HCT116 (cell line): ENCODE data around the gene GAPDH. TPM values are rescaled to one million over a fixed set of nuclear protein-coding genes. Genes with fewer than 3 reads are reported as not detected.

ENCODE experiments used
- ATAC-seq: fragments of 200-7000 bp; cut with Tn5 transposase; 2 replicates; pipeline ENCODE4 v1.9.1; 2020; ENCODE audit warnings: mild to moderate bottlenecking, moderate library complexity
- BruUV-seq: library from RNA; stranded (reverse); fragments of 400-500 nt; replicated peaks from 2 replicates; lab custom pipeline; 2021; lab: Mats Ljungman, UMichigan
- CTCF ChIA-PET: fragments of 300-600 bp; sonication (Branson Sonifier 250); formaldehyde crosslinking; loops from one replicate; lab custom pipeline; 2021; ENCODE audit warnings: antibody characterized with exemption; lab: Charles Lee
- POLR2A ChIA-PET: fragments of 300-600, 350-600 bp; sonication (Branson Sonifier 250); formaldehyde crosslinking; loops from one replicate; lab custom pipeline; 2021; ENCODE audit warnings: antibody characterized with exemption; lab: Charles Lee
- RAD21 ChIA-PET, 2 experiments: fragments of 300-600 bp; sonication (Branson Sonifier 250); formaldehyde crosslinking; loops; one replicate each; lab custom pipeline; 2023; ENCODE audit warnings: low total read pairs in 2 of 2; ENCODE audit not compliant: uncharacterized antibody in 2 of 2, unreplicated experiment in 2 of 2, low non-redundant PET in 1 of 2; lab: Charles Lee
- DNase-seq: peaks from one replicate; pipeline ENCODE4 v3.0.0-alpha.2; 2010; ENCODE audit warnings: low read depth, low spot score
- H2AFZ ChIP-seq: fragments of 200-600 bp; shearing (Covaris generic), sonication (generic); 2 replicates; pipeline ENCODE4 v1.6.1; 2017; ENCODE audit warnings: low read depth, mixed run types, mixed read lengths, antibody characterized with exemption, low read length; ENCODE audit not compliant: poor library complexity, severe bottlenecking
- H3K27ac ChIP-seq: 2 replicates; pipeline ENCODE4 v1.5.1; 2012; ENCODE audit warnings: low read depth, low read length
- H3K27me3 ChIP-seq: fragments of 200-600 bp; sonication (generic); 2 replicates; pipeline ENCODE4 v1.6.1; 2016; ENCODE audit warnings: mixed run types, low read length, mixed read lengths; ENCODE audit not compliant: insufficient read depth
- H3K36me3 ChIP-seq, 2 experiments: fragments of 200-500 bp in 1 of 2; fragments of 200-600 bp in 1 of 2; sonication (Bioruptor generic) in 1 of 2; sonication (generic) in 1 of 2; 2 replicates each; pipeline versions ENCODE4 v1.5.1 to v1.6.1; 2014 to 2016; ENCODE audit warnings: low read length in 2 of 2, inconsistent platforms in 1 of 2, mixed read lengths in 1 of 2, mixed run types in 1 of 2; ENCODE audit not compliant: insufficient read depth in 2 of 2, control insufficient read depth in 1 of 2
- H3K4me1 ChIP-seq, 2 experiments: fragments of 200-600 bp in 1 of 2; sonication (generic) in 1 of 2; 2 replicates each; pipeline versions ENCODE4 v1.5.1 to v1.6.1; 2012 to 2017; ENCODE audit warnings: low read length in 2 of 2, inconsistent platforms in 1 of 2, mild to moderate bottlenecking in 1 of 2, mixed read lengths in 1 of 2, mixed run types in 1 of 2, moderate library complexity in 1 of 2; ENCODE audit not compliant: insufficient read depth in 2 of 2, control insufficient read depth in 1 of 2
- H3K4me2 ChIP-seq: fragments of 200-600 bp; sonication (generic); 2 replicates; pipeline ENCODE4 v1.6.1; 2017; ENCODE audit warnings: mixed run types, low read length, mixed read lengths
- H3K4me3 ChIP-seq, 2 experiments: fragments of 200-600 bp in 1 of 2; sonication (generic) in 1 of 2; replicated peaks in 1 of 2; 2 replicates each; pipeline ENCODE4 v1.5.1; 2011 to 2016; ENCODE audit warnings: low read length in 2 of 2, control low read depth in 1 of 2, low read depth in 1 of 2, mild to moderate bottlenecking in 1 of 2, mixed read lengths in 1 of 2, mixed run types in 1 of 2
- H3K79me2 ChIP-seq: fragments of 200-600 bp; sonication (generic); 2 replicates; pipeline ENCODE4 v1.6.1; 2017; ENCODE audit warnings: mild to moderate bottlenecking, mixed run types, low read length, moderate library complexity, mixed read lengths; ENCODE audit not compliant: insufficient read depth
- H3K9ac ChIP-seq: fragments of 200-600 bp; sonication (generic); 2 replicates; pipeline ENCODE4 v1.6.1; 2016; ENCODE audit warnings: low read length, mixed read lengths
- H3K9me2 ChIP-seq: fragments of 200-600 bp; sonication (generic), shearing (Covaris generic); 2 replicates; pipeline ENCODE4 v1.6.1; 2017; ENCODE audit warnings: mixed run types, mild to moderate bottlenecking, moderate library complexity; ENCODE audit not compliant: insufficient read depth
- H3K9me3 ChIP-seq, 2 experiments: fragments of 200-500 bp in 1 of 2; fragments of 200-600 bp in 1 of 2; sonication (Bioruptor generic) in 1 of 2; sonication (generic) in 1 of 2; 2 replicates each; pipeline ENCODE4 v1.6.1; 2014 to 2017; ENCODE audit warnings: low read length in 2 of 2, mixed read lengths in 2 of 2, inconsistent platforms in 1 of 2, low read depth in 1 of 2, mild to moderate bottlenecking in 1 of 2, mixed run types in 1 of 2, moderate library complexity in 1 of 2; ENCODE audit not compliant: control insufficient read depth in 1 of 2, insufficient read depth in 1 of 2
- H4K20me1 ChIP-seq: fragments of 200-600 bp; sonication (generic), shearing (Covaris generic); 2 replicates; pipeline ENCODE4 v1.6.1; 2017; ENCODE audit warnings: mixed run types, mild to moderate bottlenecking, moderate library complexity; ENCODE audit not compliant: insufficient read depth
- CBX3 ChIP-seq: IDR thresholded peaks from 2 replicates; pipeline ENCODE4 v1.6.1; 2012; ENCODE audit warnings: low read depth
- CTCF ChIP-seq, 3 experiments: fragments of 200-600 bp in 1 of 3; sonication (generic) in 1 of 3; IDR thresholded peaks in 2 of 3; conservative IDR thresholded peaks in 1 of 3; 2 replicates each; pipeline ENCODE4 v1.5.1; 2012 to 2017; ENCODE audit warnings: low read depth in 2 of 3, low read length in 2 of 3, antibody characterized with exemption in 1 of 3, borderline replicate concordance in 1 of 3, control low read depth in 1 of 3, mild to moderate bottlenecking in 1 of 3, mixed read lengths in 1 of 3, mixed run types in 1 of 3, moderate library complexity in 1 of 3; ENCODE audit not compliant: insufficient read depth in 1 of 3
- ELF1 ChIP-seq: IDR thresholded peaks from 2 replicates; pipeline ENCODE4 v1.6.1; 2012; ENCODE audit warnings: low read depth, borderline replicate concordance
- EZH2phosphoT487 ChIP-seq: fragments of 200-600 bp; IDR thresholded peaks from 2 replicates; pipeline ENCODE4 v1.6.1; 2018; ENCODE audit warnings: antibody characterized with exemption, borderline replicate concordance
- FOSL1 ChIP-seq: IDR thresholded peaks from 2 replicates; pipeline ENCODE4 v1.6.1; 2012; ENCODE audit warnings: low read depth
- JUND ChIP-seq: IDR thresholded peaks from 2 replicates; pipeline ENCODE4 v1.6.1; 2012
- POLR2A ChIP-seq: IDR thresholded peaks from 2 replicates; pipeline ENCODE4 v1.7.0; 2011; ENCODE audit warnings: borderline replicate concordance; ENCODE audit not compliant: insufficient read depth, insufficient read length; ENCODE audit errors: extremely low read depth
- REST ChIP-seq: IDR thresholded peaks from 2 replicates; pipeline ENCODE4 v1.6.1; 2012; ENCODE audit warnings: low read depth
- SP1 ChIP-seq: IDR thresholded peaks from 2 replicates; pipeline ENCODE4 v1.6.1; 2012; ENCODE audit warnings: low read depth
- TCF7L2 ChIP-seq: IDR thresholded peaks from 2 replicates; pipeline ENCODE4 v1.7.0; 2011; ENCODE audit warnings: borderline replicate concordance, inconsistent platforms; ENCODE audit not compliant: insufficient read depth, insufficient read length; ENCODE audit errors: extremely low read depth
- ZFX ChIP-seq: fragments of 450-650 bp; IDR thresholded peaks from 2 replicates; pipeline ENCODE4 v1.6.1; 2017
- ZNF274 ChIP-seq: fragments of 200-500 bp; sonication (Bioruptor generic); IDR thresholded peaks from 2 replicates; pipeline ENCODE4 v1.6.1; 2014; ENCODE audit warnings: mild to moderate bottlenecking, low read depth, low read length, inconsistent platforms
- intact Hi-C: fragments of 100-400 bp; cut with micrococcal nuclease; formaldehyde crosslinking; loops from 2 replicates; pipeline ENCODE4 v1.10.0; 2022
- total RNA-seq: library from RNA; stranded (reverse); gene quantifications from one replicate; pipeline ENCODE4 v1.2.1, GENCODE V29; 2021; ENCODE audit not compliant: unreplicated experiment

GAPDH gene
- total RNA-seq, 1 experiment from 2014 or later, result 5,901 TPM

GRCh38 chr12:6574576-6575295 is 40.4 kb downstream of the GAPDH start (continued):
- TF ChIP-seq CTCF (IDR thresholded peaks at IDR 0.05 in 2 of 3, conservative IDR thresholded peaks at IDR 0.05 in 1 of 3; ENCODE audit: borderline replicate concordance in 1 of 3, insufficient read depth in 1 of 3, low read depth in 2 of 3, low read length in 2 of 3) (no peak), ZFX (no peak), SP1 (no peak)

- BruUV-seq, result no TSS peak
- ChIA-PET RAD21 (no interaction called here), CTCF (no interaction called here), POLR2A (interaction anchor here (0.6 kb wide), 1 partner anchor 13 kb away, joined by 3 read pairs; no protein-coding TSS in a partner anchor)
- Histone ChIP-seq H3K27me3 (no peaks in the 10 kb centered on the region), H4K20me1 (no peaks in the 10 kb centered on the region; the same call in 1 of the 2 replicates), H3K36me3 (peaks cover 66 to 71% of the 10 kb centered on the region in 2 experiments), H3K79me2 (peaks cover 18% of the 10 kb centered on the region; the same call in 1 of the 2 replicates), H3K4me2 (no peak overlapping the region), H3K4me1 (no peaks in the 10 kb centered on the region), H3K27ac (no peak overlapping the region), H3K4me3 (no peak overlapping the region), H2AFZ (no peak overlapping the region), H3K9ac (no peak overlapping the region), H3K9me3 (no peaks in the 10 kb centered on the region), H3K9me2 (no peaks in the 10 kb centered on the region)
- intact Hi-C loops, result no loop called here
- ATAC-seq, result no peak
- no peak for TF ChIP-seq JUND
- TF ChIP-seq REST, result no peak
- TF ChIP-seq ELF1, result no peak
- no peak for TF ChIP-seq POLR2A
- TF ChIP-seq TCF7L2, result no peak
- TF ChIP-seq CBX3, result no peak
- no peak for TF ChIP-seq ZNF274
- TF ChIP-seq FOSL1, result no peak
- no peak for TF ChIP-seq EZH2phosphoT487
- DNase-seq, result no peak
Observed at GRCh38 chr12:6575648-6576047, 41.3 kb downstream of the GAPDH start.
